Measurements from ENCODE around the gene ABCA7. TPM values are rescaled to one million over a fixed set of nuclear protein-coding genes. Genes with fewer than 3 reads are reported as not detected.

ABCA7 gene
- total RNA-seq, 1 experiment from 2014 or later, result 91.4 TPM

- Histone ChIP-seq H3K27ac (ENCODE audit: low read depth, low read length) (peak overlapping the region; percentile 29; the same call in 1 of the 2 replicates), H3K9me3 (ENCODE audit: control insufficient read depth in 1 of 2, insufficient read depth in 1 of 2, low read depth in 1 of 2, low read length in 2 of 2) (no peaks in the 10 kb centered on the region), H3K4me1 (ENCODE audit: control insufficient read depth in 1 of 2, insufficient read depth in 2 of 2, low read length in 2 of 2) (peaks cover 11 to 34% of the 10 kb centered on the region in 2 experiments), H2AFZ (ENCODE audit: low read depth, low read length, poor library complexity, severe bottlenecking) (no peak overlapping the region), H3K9me2 (ENCODE audit: insufficient read depth) (no peaks in the 10 kb centered on the region), H4K20me1 (ENCODE audit: insufficient read depth) (no peaks in the 10 kb centered on the region), H3K4me2 (ENCODE audit: low read length) (no peak overlapping the region), H3K27me3 (ENCODE audit: insufficient read depth, low read length) (no peaks in the 10 kb centered on the region), H3K4me3 (replicated peaks in 1 of 2; ENCODE audit: low read depth in 1 of 2, low read length in 2 of 2) (no peak overlapping the region), H3K9ac (ENCODE audit: low read length) (no peak overlapping the region), H3K36me3 (ENCODE audit: control insufficient read depth in 1 of 2, insufficient read depth in 2 of 2, low read length in 2 of 2) (peaks cover 0 to 19% of the 10 kb centered on the region in 2 experiments; a peak in 1 of 4 replicates), H3K79me2 (ENCODE audit: insufficient read depth, low read length) (no peaks in the 10 kb centered on the region)
- RAD21 ChIA-PET (ENCODE audit: low non-redundant PET in 1 of 2, low total read pairs in 2 of 2, uncharacterized antibody in 2 of 2, unreplicated experiment in 2 of 2), result interaction anchor here in 1 of 2 experiments (0.6 kb wide), 1 partner anchor 20 kb away, joined by 3 read pairs; no protein-coding TSS in a partner anchor
- POLR2A ChIA-PET, result no interaction called here
- BruUV-seq (replicated peaks), result no TSS peak
- intact Hi-C loops (cut with micrococcal nuclease), result no loop called here
- no peak for TF ChIP-seq JUND (IDR thresholded peaks at IDR 0.05)
- no peak for TF ChIP-seq CEBPB (IDR thresholded peaks at IDR 0.05; ENCODE audit: low read depth)
- TF ChIP-seq EZH2phosphoT487 (IDR thresholded peaks at IDR 0.05; ENCODE audit: borderline replicate concordance), result no peak
- TF ChIP-seq SP1 (IDR thresholded peaks at IDR 0.05; ENCODE audit: low read depth), result no peak
- TF ChIP-seq REST (IDR thresholded peaks at IDR 0.05; ENCODE audit: low read depth), result no peak
- TF ChIP-seq YY1 (IDR thresholded peaks at IDR 0.05; ENCODE audit: extremely low read depth, insufficient replicate concordance, low read depth, low read length), result no peak
- TF ChIP-seq SRF (IDR thresholded peaks at IDR 0.05; ENCODE audit: low read depth), result no peak
- TF ChIP-seq POLR2A (IDR thresholded peaks at IDR 0.05; ENCODE audit: borderline replicate concordance, extremely low read depth, insufficient read depth, insufficient read length), result no peak
- TF ChIP-seq POLR2AphosphoS5 (IDR thresholded peaks at IDR 0.05; ENCODE audit: low read depth, low read length), result no peak
- TF ChIP-seq RAD21 (IDR thresholded peaks at IDR 0.05; ENCODE audit: low read depth), result no peak
- no peak for TF ChIP-seq ZNF274 (IDR thresholded peaks at IDR 0.05; ENCODE audit: low read depth, low read length)
- TF ChIP-seq CBX3 (IDR thresholded peaks at IDR 0.05; ENCODE audit: low read depth), result no peak
- TF ChIP-seq ZBTB33 (IDR thresholded peaks at IDR 0.05; ENCODE audit: extremely low read depth, insufficient replicate concordance, low read length), result no peak
- no peak for TF ChIP-seq SIN3A (IDR thresholded peaks at IDR 0.05; ENCODE audit: low read depth)
- TF ChIP-seq, protein P1, sequence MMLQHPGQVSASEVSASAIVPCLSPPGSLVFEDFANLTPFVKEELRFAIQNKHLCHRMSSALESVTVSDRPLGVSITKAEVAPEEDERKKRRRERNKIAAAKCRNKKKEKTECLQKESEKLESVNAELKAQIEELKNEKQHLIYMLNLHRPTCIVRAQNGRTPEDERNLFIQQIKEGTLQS (IDR thresholded peaks at IDR 0.05), result no peak
- TF ChIP-seq TCF7L2 (IDR thresholded peaks at IDR 0.05; ENCODE audit: borderline replicate concordance, extremely low read depth, insufficient read depth, insufficient read length), result no peak
- no peak for TF ChIP-seq EZH2 (IDR thresholded peaks at IDR 0.05)
- TF ChIP-seq, protein P2, sequence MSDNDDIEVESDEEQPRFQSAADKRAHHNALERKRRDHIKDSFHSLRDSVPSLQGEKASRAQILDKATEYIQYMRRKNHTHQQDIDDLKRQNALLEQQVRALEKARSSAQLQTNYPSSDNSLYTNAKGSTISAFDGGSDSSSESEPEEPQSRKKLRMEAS (IDR thresholded peaks at IDR 0.05), result no peak
- ATAC-seq (no peak), DNase-seq (ENCODE audit: low read depth, low spot score) (no peak)
- CTCF ChIA-PET, result interaction anchor here (0.7 kb wide), 1 partner anchor 11 kb away, joined by 4 read pairs; no protein-coding TSS in a partner anchor
Measured at GRCh38 chr19:1049106-1049505, 9.2 kb downstream of the ABCA7 start.

All from HCT116 (cell line).